Small intestine (tissue), 7 donors: ENCODE measurements around the gene GPRC5D. TPM values are rescaled to one million over a fixed set of nuclear protein-coding genes. Genes with fewer than 3 reads are reported as not detected.

Source experiments
- DNase-seq, 2 donors: peaks; one replicate each; pipeline versions ENCODE4 v3.0.0 to v3.0.0-alpha.2; 2013
- FAIRE-seq: peaks from 2 replicates; lab custom pipeline; 2012; peaks lifted over from hg19 to GRCh38; lab: Jason Lieb, UNC
- H3K27ac ChIP-seq, 3 donors: one replicate each; pipeline ENCODE4 v1.5.1; 2013; ENCODE audit warnings: low read length in 2 of 3, mild to moderate bottlenecking in 2 of 3, control low read depth in 1 of 3, inconsistent platforms in 1 of 3, low read depth in 1 of 3, moderate library complexity in 1 of 3
- H3K27me3 ChIP-seq, 3 donors: one replicate each; pipeline ENCODE4 v1.6.1; 2013; ENCODE audit warnings: low read length in 3 of 3, inconsistent platforms in 1 of 3; ENCODE audit not compliant: control insufficient read depth in 3 of 3, insufficient read depth in 3 of 3
- H3K36me3 ChIP-seq, 3 donors: one replicate each; pipeline ENCODE4 v1.6.1; 2013; ENCODE audit warnings: low read length in 3 of 3, inconsistent platforms in 1 of 3, low read depth in 1 of 3, mild to moderate bottlenecking in 1 of 3, moderate library complexity in 1 of 3; ENCODE audit not compliant: control insufficient read depth in 3 of 3, insufficient read depth in 2 of 3
- H3K4me1 ChIP-seq, 3 donors: one replicate each; pipeline ENCODE4 v1.6.1; 2013; ENCODE audit warnings: low read length in 2 of 3, inconsistent platforms in 1 of 3, low read depth in 1 of 3, mild to moderate bottlenecking in 1 of 3, moderate library complexity in 1 of 3; ENCODE audit not compliant: control insufficient read depth in 3 of 3, insufficient read depth in 2 of 3
- H3K4me3 ChIP-seq, 3 donors: one replicate each; pipeline ENCODE4 v1.5.1; 2013; ENCODE audit warnings: low read length in 3 of 3, control low read depth in 1 of 3, inconsistent platforms in 1 of 3, low read depth in 1 of 3, mild to moderate bottlenecking in 1 of 3, moderate library complexity in 1 of 3
- H3K9me3 ChIP-seq, 2 donors: one replicate each; pipeline ENCODE4 v1.6.1; 2013; ENCODE audit warnings: low read depth in 1 of 2, low read length in 1 of 2; ENCODE audit not compliant: control insufficient read depth in 2 of 2, insufficient read depth in 1 of 2
- WGBS, 3 donors: extraction: QIAGEN DNeasy Blood & Tissue Kit; methylation state at CpG; one replicate each; pipeline ENCODE4 v1.1.7; 2013; 5-methylcytosine and 5-hydroxymethylcytosine counted together
- polyA plus RNA-seq, 4 donors: library from polyadenylated mRNA; stranded (reverse) in 3 of 4; unstranded in 1 of 4; fragments of 200-250 nt in 3 of 4; fragments of 120-200 nt in 1 of 4; gene quantifications; one replicate each; pipeline versions ENCODE4 v1.2.1 to v1.2.3, GENCODE V29; 2013
- donor health status: healthy with polysubstance abuse.
- donor health status: control.
- donor health status: control.
- donor health status: Bipolar disorder and iron deficiency.
- donor health status: healthy.

Gene GPRC5D
- polyA plus RNA-seq, 4 donors: 0.22 to 1.4 TPM; not detected in 2

GRCh38 chr12:12986775-12987331 is 34.9 kb upstream of the GPRC5D start:
- Histone ChIP-seq H3K4me3 (no peak overlapping the region), H3K4me1 (peaks cover 0 to 12% (median 0%) of the 10 kb centered on the region in 3 donors), H3K36me3 (peaks cover 3 to 42% (median 18%) of the 10 kb centered on the region in 3 donors), H3K27ac (no peak overlapping the region), H3K27me3 (no peaks in the 10 kb centered on the region), H3K9me3 (no peaks in the 10 kb centered on the region)
- FAIRE-seq (no peak), DNase-seq (no peak)
- WGBS, 3 donors: 83 to 87% (median 86%) methylated on average over 10 of the region's 10 CpGs

GRCh38 chr12:12985817-12986408 is 33.9 kb upstream of the GPRC5D start:
- 82 to 84% (median 83%) methylated on average over 4 of the region's 4 CpGs for WGBS, 3 donors
- Histone ChIP-seq H3K4me3 (no peak overlapping the region), H3K9me3 (no peaks in the 10 kb centered on the region), H3K36me3 (peaks cover 4 to 47% (median 20%) of the 10 kb centered on the region in 3 donors), H3K27ac (no peak overlapping the region), H3K4me1 (peaks cover 0 to 4% (median 0%) of the 10 kb centered on the region in 3 donors), H3K27me3 (no peaks in the 10 kb centered on the region)
- DNase-seq (peak; percentile 47 to 48), FAIRE-seq (no peak)

DNA sequence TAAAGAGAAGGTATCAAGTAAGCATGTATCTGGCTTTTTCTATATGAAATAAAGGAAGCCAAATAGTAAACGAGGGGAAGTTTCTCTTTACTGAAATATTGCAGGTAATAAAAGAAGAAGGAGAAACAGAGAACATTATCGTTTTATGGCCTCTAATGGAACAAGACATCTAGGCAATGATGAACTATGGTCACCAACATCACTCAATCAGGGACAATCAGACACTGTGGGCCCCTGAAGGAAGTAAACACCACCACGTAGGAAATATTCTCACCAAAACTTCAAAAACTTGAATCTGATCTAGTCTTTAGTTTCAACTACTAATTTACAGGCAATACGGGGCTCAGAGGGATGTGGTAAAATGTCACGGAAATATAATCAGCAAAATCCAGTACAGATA is 32.2 kb upstream of the GPRC5D start:
- no peak overlapping the region for H3K4me3 ChIP-seq
- H3K36me3 ChIP-seq: peaks cover 6 to 55% (median 23%) of the 10 kb centered on the region in 3 donors
- 16 to 63% (median 43%) methylated on average over 5 of the region's 5 CpGs for WGBS, 3 donors
- H3K9me3 ChIP-seq: no peaks in the 10 kb centered on the region
- H3K27me3 ChIP-seq: no peaks in the 10 kb centered on the region
- H3K4me1 ChIP-seq: no peaks in the 10 kb centered on the region
- H3K27ac ChIP-seq: no peak overlapping the region
- no peak for FAIRE-seq
- peak; percentile 59 to 61 for DNase-seq

GRCh38 chr12:12983420-12984035 is 31.6 kb upstream of the GPRC5D start:
- WGBS, 3 donors: 20 to 50% (median 43%) methylated on average over 9 of the region's 9 CpGs
- no peaks in the 10 kb centered on the region for H3K9me3 ChIP-seq
- no peaks in the 10 kb centered on the region for H3K4me1 ChIP-seq
- DNase-seq (peak; percentile 65 to 68), FAIRE-seq (no peak)
- H3K4me3 ChIP-seq: no peak overlapping the region
- no peak overlapping the region for H3K27ac ChIP-seq
- peaks cover 6 to 49% (median 20%) of the 10 kb centered on the region in 3 donors for H3K36me3 ChIP-seq
- no peaks in the 10 kb centered on the region for H3K27me3 ChIP-seq

DNA sequence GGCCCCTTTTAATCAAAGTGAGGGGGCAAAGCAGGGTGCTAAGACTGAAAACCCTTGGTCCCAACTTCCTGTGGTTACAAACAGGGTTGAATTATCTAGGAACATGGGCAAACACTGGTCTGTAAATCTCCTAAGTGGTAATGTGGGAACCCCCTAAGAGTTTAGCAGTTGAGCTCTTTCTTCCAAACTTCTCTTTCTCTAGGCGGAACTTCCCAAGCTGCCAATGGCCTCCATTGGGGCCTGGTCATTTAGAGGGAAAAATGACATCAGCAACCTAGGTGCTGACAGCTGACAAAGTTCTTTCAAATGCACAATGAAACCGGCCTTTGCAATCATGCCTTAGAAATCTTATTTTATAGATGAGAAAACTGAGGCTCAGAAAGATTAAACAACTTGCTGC is 30.4 kb upstream of the GPRC5D start:
- H3K27me3 ChIP-seq: no peaks in the 10 kb centered on the region
- FAIRE-seq: no peak
- 92 to 98% (median 97%) methylated on average over 2 of the region's 2 CpGs for WGBS, 3 donors
- no peak for DNase-seq
- no peak overlapping the region for H3K27ac ChIP-seq
- H3K4me1 ChIP-seq: no peaks in the 10 kb centered on the region
- H3K4me3 ChIP-seq: no peak overlapping the region
- H3K36me3 ChIP-seq: peaks cover 6 to 49% (median 22%) of the 10 kb centered on the region in 3 donors
- H3K9me3 ChIP-seq: no peaks in the 10 kb centered on the region

GRCh38 chr12:12979731-12980259 is 27.8 kb upstream of the GPRC5D start:
- DNase-seq (no peak), FAIRE-seq (no peak)
- no peaks in the 10 kb centered on the region for H3K27me3 ChIP-seq
- H3K4me1 ChIP-seq: no peaks in the 10 kb centered on the region
- no peak overlapping the region for H3K4me3 ChIP-seq
- H3K27ac ChIP-seq: peak overlapping the region in 2 of 3 donors; percentile 6 to 44
- H3K36me3 ChIP-seq: peaks cover 3 to 44% (median 28%) of the 10 kb centered on the region in 3 donors
- H3K9me3 ChIP-seq: no peaks in the 10 kb centered on the region
- 61 to 85% (median 82%) methylated on average over 4 of the region's 4 CpGs for WGBS, 3 donors

DNA sequence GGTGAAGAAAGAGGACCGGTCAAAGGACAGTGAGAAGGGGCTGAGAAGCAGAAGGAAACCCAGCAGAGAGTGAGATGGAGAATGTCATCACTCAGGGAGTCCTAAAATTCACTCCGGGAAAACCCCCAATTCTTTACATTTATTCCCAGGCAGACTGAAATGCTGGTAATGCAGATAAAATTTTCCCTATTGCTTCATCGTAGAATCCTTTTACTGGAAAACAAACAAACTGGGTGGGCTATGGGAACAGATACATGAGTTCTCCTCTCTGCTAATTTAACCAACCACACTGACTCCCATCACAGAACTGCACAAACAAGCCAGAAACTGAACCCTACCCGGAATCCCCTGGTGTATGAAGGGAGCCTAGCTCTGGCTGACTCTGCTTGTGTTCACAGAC is 27.2 kb upstream of the GPRC5D start:
- DNase-seq (no peak), FAIRE-seq (no peak)
- no peaks in the 10 kb centered on the region for H3K9me3 ChIP-seq
- H3K27me3 ChIP-seq: no peaks in the 10 kb centered on the region
- H3K4me1 ChIP-seq: no peaks in the 10 kb centered on the region
- peak overlapping the region in 2 of 3 donors; percentile 44 to 57 for H3K27ac ChIP-seq
- no peak overlapping the region for H3K4me3 ChIP-seq
- WGBS, 3 donors: 68 to 89% (median 88%) methylated on average over 4 of the region's 4 CpGs
- peaks cover 4 to 43% (median 32%) of the 10 kb centered on the region in 3 donors for H3K36me3 ChIP-seq

GRCh38 chr12:12977231-12977630 is 25.3 kb upstream of the GPRC5D start:
- Histone ChIP-seq H3K9me3 (peaks cover 0 to 10% of the 10 kb centered on the region in 2 donors), H3K4me3 (no peak overlapping the region), H3K27me3 (no peaks in the 10 kb centered on the region), H3K27ac (no peak overlapping the region), H3K36me3 (peaks cover 9 to 44% (median 38%) of the 10 kb centered on the region in 3 donors), H3K4me1 (no peaks in the 10 kb centered on the region)
- no peak for FAIRE-seq
- no peak for DNase-seq
- WGBS, 3 donors: 87 to 93% (median 90%) methylated on average over 4 of the region's 4 CpGs
